Measurements from ENCODE around the gene SYNGR2.

DNA sequence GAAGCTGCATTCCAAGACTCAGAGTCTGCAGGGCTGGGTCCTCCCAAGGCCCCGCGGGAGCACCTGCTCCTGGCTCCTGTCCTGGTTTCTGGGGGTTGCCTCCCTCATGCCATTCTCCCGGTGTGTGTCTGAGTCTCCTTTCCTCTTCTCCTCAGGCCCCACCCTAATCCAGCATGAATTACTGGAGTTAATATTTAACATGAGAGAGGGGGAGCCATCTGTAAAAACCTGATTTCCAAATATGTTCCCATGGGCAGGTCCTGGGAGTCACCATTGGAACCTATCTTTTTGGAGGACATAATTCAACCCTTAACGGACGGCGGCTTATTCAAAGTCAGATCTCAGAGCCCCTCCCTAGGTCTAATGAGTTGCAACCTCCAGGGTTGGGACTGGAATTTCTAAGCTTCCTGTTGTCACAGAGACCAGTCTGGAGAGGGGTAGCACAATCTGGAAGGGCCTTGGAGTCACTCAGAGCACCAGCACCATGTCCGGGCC is 16.8 kb upstream of the SYNGR2 start:
- TF ChIP-seq SP2 (tag by site-specific recombination; IDR thresholded peaks at IDR 0.05) = no peak
- TF ChIP-seq, protein P1, sequence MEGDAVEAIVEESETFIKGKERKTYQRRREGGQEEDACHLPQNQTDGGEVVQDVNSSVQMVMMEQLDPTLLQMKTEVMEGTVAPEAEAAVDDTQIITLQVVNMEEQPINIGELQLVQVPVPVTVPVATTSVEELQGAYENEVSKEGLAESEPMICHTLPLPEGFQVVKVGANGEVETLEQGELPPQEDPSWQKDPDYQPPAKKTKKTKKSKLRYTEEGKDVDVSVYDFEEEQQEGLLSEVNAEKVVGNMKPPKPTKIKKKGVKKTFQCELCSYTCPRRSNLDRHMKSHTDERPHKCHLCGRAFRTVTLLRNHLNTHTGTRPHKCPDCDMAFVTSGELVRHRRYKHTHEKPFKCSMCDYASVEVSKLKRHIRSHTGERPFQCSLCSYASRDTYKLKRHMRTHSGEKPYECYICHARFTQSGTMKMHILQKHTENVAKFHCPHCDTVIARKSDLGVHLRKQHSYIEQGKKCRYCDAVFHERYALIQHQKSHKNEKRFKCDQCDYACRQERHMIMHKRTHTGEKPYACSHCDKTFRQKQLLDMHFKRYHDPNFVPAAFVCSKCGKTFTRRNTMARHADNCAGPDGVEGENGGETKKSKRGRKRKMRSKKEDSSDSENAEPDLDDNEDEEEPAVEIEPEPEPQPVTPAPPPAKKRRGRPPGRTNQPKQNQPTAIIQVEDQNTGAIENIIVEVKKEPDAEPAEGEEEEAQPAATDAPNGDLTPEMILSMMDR (tag by site-specific recombination; IDR thresholded peaks at IDR 0.05) = no peak
- no peak for TF ChIP-seq ZBTB1 (tag by site-specific recombination; IDR thresholded peaks at IDR 0.05)
- TF ChIP-seq ZNF311 (tag by site-specific recombination; IDR thresholded peaks at IDR 0.05; ENCODE audit: borderline replicate concordance) = no peak
- no peak for TF ChIP-seq ZNF623 (tag by site-specific recombination; IDR thresholded peaks at IDR 0.05)
- no peak for TF ChIP-seq ZNF747 (tag by site-specific recombination; IDR thresholded peaks at IDR 0.05)
- no peak for TF ChIP-seq ZNF670 (tag by site-specific recombination; IDR thresholded peaks at IDR 0.05; ENCODE audit: low read depth)
- TF ChIP-seq EGR2 (tag by site-specific recombination; IDR thresholded peaks at IDR 0.05; ENCODE audit: low read depth) = no peak
- no peak for TF ChIP-seq YY1 (tag by site-specific recombination; IDR thresholded peaks at IDR 0.05)
- TF ChIP-seq HOXA7 (CRISPR knock-in tag; IDR thresholded peaks at IDR 0.05; ENCODE audit: borderline replicate concordance) = no peak
- no peak for TF ChIP-seq BCL11A (tag by site-specific recombination; IDR thresholded peaks at IDR 0.05; ENCODE audit: low read depth)
- TF ChIP-seq, protein P2, sequence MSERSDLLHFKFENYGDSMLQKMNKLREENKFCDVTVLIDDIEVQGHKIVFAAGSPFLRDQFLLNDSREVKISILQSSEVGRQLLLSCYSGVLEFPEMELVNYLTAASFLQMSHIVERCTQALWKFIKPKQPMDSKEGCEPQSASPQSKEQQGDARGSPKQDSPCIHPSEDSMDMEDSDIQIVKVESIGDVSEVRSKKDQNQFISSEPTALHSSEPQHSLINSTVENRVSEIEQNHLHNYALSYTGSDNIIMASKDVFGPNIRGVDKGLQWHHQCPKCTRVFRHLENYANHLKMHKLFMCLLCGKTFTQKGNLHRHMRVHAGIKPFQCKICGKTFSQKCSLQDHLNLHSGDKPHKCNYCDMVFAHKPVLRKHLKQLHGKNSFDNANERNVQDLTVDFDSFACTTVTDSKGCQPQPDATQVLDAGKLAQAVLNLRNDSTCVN (tag by site-specific recombination; optimal IDR thresholded peaks at IDR 0.05) = no peak
- no peak for TF ChIP-seq ZNF169 (tag by site-specific recombination; IDR thresholded peaks at IDR 0.05)
- TF ChIP-seq, protein P3, sequence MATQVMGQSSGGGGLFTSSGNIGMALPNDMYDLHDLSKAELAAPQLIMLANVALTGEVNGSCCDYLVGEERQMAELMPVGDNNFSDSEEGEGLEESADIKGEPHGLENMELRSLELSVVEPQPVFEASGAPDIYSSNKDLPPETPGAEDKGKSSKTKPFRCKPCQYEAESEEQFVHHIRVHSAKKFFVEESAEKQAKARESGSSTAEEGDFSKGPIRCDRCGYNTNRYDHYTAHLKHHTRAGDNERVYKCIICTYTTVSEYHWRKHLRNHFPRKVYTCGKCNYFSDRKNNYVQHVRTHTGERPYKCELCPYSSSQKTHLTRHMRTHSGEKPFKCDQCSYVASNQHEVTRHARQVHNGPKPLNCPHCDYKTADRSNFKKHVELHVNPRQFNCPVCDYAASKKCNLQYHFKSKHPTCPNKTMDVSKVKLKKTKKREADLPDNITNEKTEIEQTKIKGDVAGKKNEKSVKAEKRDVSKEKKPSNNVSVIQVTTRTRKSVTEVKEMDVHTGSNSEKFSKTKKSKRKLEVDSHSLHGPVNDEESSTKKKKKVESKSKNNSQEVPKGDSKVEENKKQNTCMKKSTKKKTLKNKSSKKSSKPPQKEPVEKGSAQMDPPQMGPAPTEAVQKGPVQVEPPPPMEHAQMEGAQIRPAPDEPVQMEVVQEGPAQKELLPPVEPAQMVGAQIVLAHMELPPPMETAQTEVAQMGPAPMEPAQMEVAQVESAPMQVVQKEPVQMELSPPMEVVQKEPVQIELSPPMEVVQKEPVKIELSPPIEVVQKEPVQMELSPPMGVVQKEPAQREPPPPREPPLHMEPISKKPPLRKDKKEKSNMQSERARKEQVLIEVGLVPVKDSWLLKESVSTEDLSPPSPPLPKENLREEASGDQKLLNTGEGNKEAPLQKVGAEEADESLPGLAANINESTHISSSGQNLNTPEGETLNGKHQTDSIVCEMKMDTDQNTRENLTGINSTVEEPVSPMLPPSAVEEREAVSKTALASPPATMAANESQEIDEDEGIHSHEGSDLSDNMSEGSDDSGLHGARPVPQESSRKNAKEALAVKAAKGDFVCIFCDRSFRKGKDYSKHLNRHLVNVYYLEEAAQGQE (tag by site-specific recombination; IDR thresholded peaks at IDR 0.05) = no peak

Data from HEK293 (cell line).